Measurements from ENCODE around the gene SMIM9. TPM values are rescaled to one million over a fixed set of nuclear protein-coding genes. Genes with fewer than 3 reads are reported as not detected.
A peak's percentile ranks its signal among the peaks of the same experiment; 100 is the strongest.

The SMIM9 gene
- polyA plus RNA-seq, 3 donors, result not detected

DNA sequence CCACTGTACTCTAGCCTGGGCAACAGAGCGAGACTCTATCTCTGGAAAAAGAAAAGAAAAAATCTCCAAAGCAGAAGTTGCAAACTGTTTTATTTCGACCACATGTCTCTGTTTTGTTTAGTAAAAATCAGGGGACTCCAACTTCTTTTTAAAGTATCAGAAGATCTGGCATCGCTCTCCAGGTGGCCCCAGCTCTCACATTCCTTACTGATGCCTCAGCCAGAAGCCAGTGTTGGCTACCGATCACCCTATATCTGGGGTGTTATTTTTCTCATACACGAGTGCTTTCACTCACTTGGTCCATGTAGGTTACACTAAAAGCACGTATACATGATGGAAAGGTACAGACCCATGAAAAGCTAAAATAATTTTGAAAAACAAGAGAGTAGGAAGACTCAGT lies 37.5 kb downstream of the SMIM9 start:
- Histone ChIP-seq H3K9me3 (replicated peaks in 1 of 2; ENCODE audit: control insufficient read depth in 1 of 2, insufficient read depth in 1 of 2, low read length in 2 of 2) (no peaks in the 10 kb centered on the region), H3K27ac (ENCODE audit: low read depth in 1 of 2, low read length in 2 of 2) (peak overlapping the region; percentile 42 to 53)
- H3K4me1 Mint-ChIP-seq, result peaks cover 66% of the 10 kb centered on the region

DNA sequence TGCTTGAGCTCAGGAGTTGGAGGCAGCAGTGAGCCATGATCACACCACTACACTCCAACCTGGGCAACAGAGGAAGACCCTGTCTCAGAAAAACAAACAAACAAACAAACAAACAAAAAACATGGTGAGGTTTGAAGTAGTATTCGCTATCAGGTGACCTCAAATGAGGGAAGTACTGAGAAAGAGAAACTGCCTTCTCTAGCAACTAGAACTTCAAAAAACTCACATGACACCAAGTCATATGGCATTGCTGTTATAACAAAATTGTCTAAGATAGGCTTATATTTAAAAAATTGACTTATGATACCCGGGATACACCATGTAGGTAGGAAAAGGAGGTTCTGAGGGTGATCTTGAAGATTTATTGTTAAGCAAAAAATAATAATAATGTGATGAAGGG lies 39.4 kb downstream of the SMIM9 start:
- H3K4me1 ChIP-seq (ENCODE audit: control insufficient read depth in 1 of 2, insufficient read depth in 2 of 2, low read length in 2 of 2), result peaks cover 48 to 54% of the 10 kb centered on the region in 2 donors
- Mint-ChIP-seq H3K4me1 (peaks cover 50% of the 10 kb centered on the region), H3K27ac (peak overlapping the region; percentile 88 to 96 (median 93)), H3K4me3 (no peak overlapping the region), H3K36me3 (peaks cover 30 to 44% of the 10 kb centered on the region in 2 donors), H3K9me3 (peaks cover 0 to 2% (median 0%) of the 10 kb centered on the region in 7 donors), H3K27me3 (ENCODE audit: low read depth in 3 of 3) (peaks cover 0 to 2% (median 0%) of the 10 kb centered on the region in 3 donors)
- no peaks in the 10 kb centered on the region for H4K20me1 ChIP-seq (ENCODE audit: insufficient read depth, low read length)
- no peak overlapping the region for H3K4me3 ChIP-seq (replicated peaks in 1 of 3; ENCODE audit: low read depth in 2 of 3, low read length in 3 of 3)
- WGBS (ENCODE audit: insufficient coverage), result no CpG with 5 or more reads among the region's 2 CpGs
- peak overlapping the region; percentile 75 to 89 for H3K27ac ChIP-seq (ENCODE audit: low read depth in 1 of 2, low read length in 2 of 2)
- H3K79me2 ChIP-seq (ENCODE audit: insufficient read depth, low read length), result peaks cover 90% of the 10 kb centered on the region
- DNase-seq, result peak; percentile 36 to 74 (median 62)
- no peaks in the 10 kb centered on the region for H3K9me3 ChIP-seq (replicated peaks in 1 of 2; ENCODE audit: control insufficient read depth in 1 of 2, insufficient read depth in 1 of 2, low read length in 2 of 2)
- H3K36me3 ChIP-seq (replicated peaks in 1 of 2; ENCODE audit: control insufficient read depth in 1 of 2, insufficient read depth in 2 of 2, low read length in 2 of 2), result peaks cover 7 to 21% of the 10 kb centered on the region in 2 donors
- H3K4me2 ChIP-seq (replicated peaks; ENCODE audit: extremely low read depth, low read length, poor library complexity, severe bottlenecking), result peak overlapping the region; percentile 1
- no peak overlapping the region for H3K9ac ChIP-seq (ENCODE audit: insufficient read depth, low read length, poor library complexity, severe bottlenecking)
- intact Hi-C loops (cut with micrococcal nuclease), result loop anchor here in 1 of 2 donors (5.0 kb wide), 1 partner anchor 33 kb away; the partner anchor contains the start of gene DKC1
- H3K27me3 ChIP-seq (ENCODE audit: control insufficient read depth in 2 of 2, insufficient read depth in 2 of 2, low read length in 2 of 2), result no peaks in the 10 kb centered on the region
- TF ChIP-seq, protein P1, sequence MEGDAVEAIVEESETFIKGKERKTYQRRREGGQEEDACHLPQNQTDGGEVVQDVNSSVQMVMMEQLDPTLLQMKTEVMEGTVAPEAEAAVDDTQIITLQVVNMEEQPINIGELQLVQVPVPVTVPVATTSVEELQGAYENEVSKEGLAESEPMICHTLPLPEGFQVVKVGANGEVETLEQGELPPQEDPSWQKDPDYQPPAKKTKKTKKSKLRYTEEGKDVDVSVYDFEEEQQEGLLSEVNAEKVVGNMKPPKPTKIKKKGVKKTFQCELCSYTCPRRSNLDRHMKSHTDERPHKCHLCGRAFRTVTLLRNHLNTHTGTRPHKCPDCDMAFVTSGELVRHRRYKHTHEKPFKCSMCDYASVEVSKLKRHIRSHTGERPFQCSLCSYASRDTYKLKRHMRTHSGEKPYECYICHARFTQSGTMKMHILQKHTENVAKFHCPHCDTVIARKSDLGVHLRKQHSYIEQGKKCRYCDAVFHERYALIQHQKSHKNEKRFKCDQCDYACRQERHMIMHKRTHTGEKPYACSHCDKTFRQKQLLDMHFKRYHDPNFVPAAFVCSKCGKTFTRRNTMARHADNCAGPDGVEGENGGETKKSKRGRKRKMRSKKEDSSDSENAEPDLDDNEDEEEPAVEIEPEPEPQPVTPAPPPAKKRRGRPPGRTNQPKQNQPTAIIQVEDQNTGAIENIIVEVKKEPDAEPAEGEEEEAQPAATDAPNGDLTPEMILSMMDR (IDR thresholded peaks at IDR 0.05), result no peak
- H2AFZ ChIP-seq (ENCODE audit: insufficient read depth, low read depth, low read length, poor library complexity, severe bottlenecking), result peak overlapping the region; percentile 30

More for the DNA sequence above, 37.5 kb downstream of the SMIM9 start:
- WGBS (ENCODE audit: insufficient coverage), result no CpG with 5 or more reads among the region's 6 CpGs
- Histone ChIP-seq H3K36me3 (replicated peaks in 1 of 2; ENCODE audit: control insufficient read depth in 1 of 2, insufficient read depth in 2 of 2, low read length in 2 of 2) (peaks cover 0 to 4% of the 10 kb centered on the region in 2 donors), H3K4me3 (replicated peaks in 1 of 3; ENCODE audit: low read depth in 2 of 3, low read length in 3 of 3) (no peak overlapping the region), H4K20me1 (ENCODE audit: insufficient read depth, low read length) (no peaks in the 10 kb centered on the region), H3K79me2 (ENCODE audit: insufficient read depth, low read length) (peaks cover 83% of the 10 kb centered on the region), H3K4me2 (replicated peaks; ENCODE audit: extremely low read depth, low read length, poor library complexity, severe bottlenecking) (no peak overlapping the region), H2AFZ (ENCODE audit: insufficient read depth, low read depth, low read length, poor library complexity, severe bottlenecking) (no peak overlapping the region), H3K4me1 (ENCODE audit: control insufficient read depth in 1 of 2, insufficient read depth in 2 of 2, low read length in 2 of 2) (peaks cover 68 to 74% of the 10 kb centered on the region in 2 donors), H3K9ac (ENCODE audit: insufficient read depth, low read length, poor library complexity, severe bottlenecking) (no peak overlapping the region), H3K27me3 (ENCODE audit: control insufficient read depth in 2 of 2, insufficient read depth in 2 of 2, low read length in 2 of 2) (no peaks in the 10 kb centered on the region)
- TF ChIP-seq, protein P1 (IDR thresholded peaks at IDR 0.05), result no peak
- H3K27me3 Mint-ChIP-seq (ENCODE audit: low read depth in 3 of 3), result peaks cover 0 to 2% (median 0%) of the 10 kb centered on the region in 3 donors
- intact Hi-C loops (cut with micrococcal nuclease), result loop anchor here in 1 of 2 donors (5.0 kb wide), 1 partner anchor 35 kb away; the partner anchor contains the start of gene DKC1
- H3K36me3 Mint-ChIP-seq, result peaks cover 11 to 31% of the 10 kb centered on the region in 2 donors
- H3K9me3 Mint-ChIP-seq, result peaks cover 0 to 2% (median 0%) of the 10 kb centered on the region in 7 donors
- no peak overlapping the region for H3K4me3 Mint-ChIP-seq
- H3K27ac Mint-ChIP-seq, result peak overlapping the region; percentile 15 to 88 (median 76)
- DNase-seq, result no peak

Data from CD14-positive monocyte (primary cell).